Activated CD4-positive, alpha-beta T cell treated with anti-CD3 and anti-CD28 coated beads, Interleukin-2, amount 10 ng/mL, durations not matched to agents 7 days and 5 days (primary cell): ENCODE data around the gene SMTN. TPM values are rescaled to one million over a fixed set of nuclear protein-coding genes. Genes with fewer than 3 reads are reported as not detected.
A peak's percentile ranks its signal among the peaks of the same experiment; 100 is the strongest.

Source experiments
- CTCF ChIA-PET: fragments of 350-600 bp; sonication (Branson Sonifier 250); formaldehyde crosslinking; loops from one replicate; lab custom pipeline; 2021; ENCODE audit warnings: antibody characterized with exemption; lab: Charles Lee
- POLR2A ChIA-PET: fragments of 350-600 bp; sonication (Branson Sonifier 250); formaldehyde crosslinking; loops from one replicate; lab custom pipeline; 2021; ENCODE audit warnings: antibody characterized with exemption; lab: Charles Lee
- DNase-seq: peaks from one replicate; pipeline ENCODE4 v3.0.0-alpha.2; 2020
- H3K27ac Mint-ChIP-seq: one replicate; pipeline ENCODE4 v1.8.0; 2021; ENCODE audit warnings: mild to moderate bottlenecking, moderate library complexity, mixed read lengths
- H3K27me3 Mint-ChIP-seq: one replicate; pipeline ENCODE4 v1.8.0; 2021; ENCODE audit warnings: mixed read lengths
- H3K36me3 Mint-ChIP-seq: one replicate; pipeline ENCODE4 v1.8.0; 2021; ENCODE audit warnings: low read depth, mixed read lengths
- H3K4me1 Mint-ChIP-seq: one replicate; pipeline ENCODE4 v1.8.0; 2021; ENCODE audit warnings: mixed read lengths
- H3K4me3 Mint-ChIP-seq: one replicate; pipeline ENCODE4 v1.8.0; 2021; ENCODE audit warnings: mild to moderate bottlenecking, moderate library complexity, mixed read lengths
- H3K9me3 Mint-ChIP-seq: one replicate; pipeline ENCODE4 v1.8.0; 2021; ENCODE audit warnings: mixed read lengths
- total RNA-seq, 2 experiments: library from RNA; stranded (reverse); gene quantifications; one replicate each; pipeline ENCODE4 v1.2.3, GENCODE V29; 2021

The SMTN gene
- total RNA-seq, 2 experiments from 2014 or later, result 46.1 to 51.6 TPM

DNA sequence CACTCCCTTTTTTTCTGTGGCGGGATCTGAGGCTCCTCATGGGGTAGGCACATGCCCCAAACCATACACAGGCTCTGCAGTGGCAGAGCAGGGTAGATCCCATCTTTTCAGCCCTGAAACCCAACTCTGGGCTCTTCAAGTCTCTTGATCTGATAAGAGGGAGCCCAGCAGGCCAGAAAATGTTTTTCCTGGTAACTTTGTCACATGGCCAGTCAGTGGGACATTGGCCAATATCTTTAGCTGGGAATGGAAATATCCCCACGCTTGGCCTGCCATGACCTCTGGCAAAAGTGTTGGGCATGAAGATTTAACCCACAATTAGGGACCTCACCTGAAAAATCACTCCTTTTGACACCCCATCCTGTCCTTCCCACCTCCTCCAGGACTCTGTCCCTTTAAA is 49.8 kb downstream of the SMTN start:
- CTCF ChIA-PET, result no interaction called here

DNA sequence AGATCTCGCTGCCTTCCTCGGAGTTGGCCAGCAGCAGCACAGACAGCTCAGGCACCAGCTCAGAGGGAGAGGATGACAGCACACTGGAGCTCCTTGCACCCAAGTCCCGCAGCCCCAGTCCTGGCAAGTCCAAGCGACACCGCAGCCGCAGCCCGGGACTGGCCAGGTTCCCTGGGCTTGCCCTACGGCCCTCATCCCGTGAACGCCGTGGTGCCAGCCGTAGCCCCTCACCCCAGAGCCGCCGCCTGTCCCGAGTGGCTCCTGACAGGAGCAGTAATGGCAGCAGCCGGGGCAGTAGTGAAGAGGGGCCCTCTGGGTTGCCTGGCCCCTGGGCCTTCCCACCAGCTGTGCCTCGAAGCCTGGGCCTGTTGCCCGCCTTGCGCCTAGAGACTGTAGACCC is 52.8 kb downstream of the SMTN start:
- H3K27me3 Mint-ChIP-seq, result no peaks in the 10 kb centered on the region
- ChIA-PET POLR2A (no interaction called here), CTCF (interaction anchor here (1.1 kb wide), 1 partner anchor 140 kb away, joined by 3 read pairs; no protein-coding TSS in a partner anchor)
- H3K9me3 Mint-ChIP-seq, result no peaks in the 10 kb centered on the region
- H3K27ac Mint-ChIP-seq, result no peak overlapping the region
- no peaks in the 10 kb centered on the region for H3K36me3 Mint-ChIP-seq
- H3K4me3 Mint-ChIP-seq, result no peak overlapping the region
- no peaks in the 10 kb centered on the region for H3K4me1 Mint-ChIP-seq
- DNase-seq, result no peak

More for the DNA sequence above, 49.8 kb downstream of the SMTN start:
- Mint-ChIP-seq H3K9me3 (no peaks in the 10 kb centered on the region), H3K27me3 (no peaks in the 10 kb centered on the region), H3K4me1 (no peaks in the 10 kb centered on the region), H3K4me3 (no peak overlapping the region), H3K27ac (no peak overlapping the region), H3K36me3 (no peaks in the 10 kb centered on the region)
- POLR2A ChIA-PET, result no interaction called here
- DNase-seq, result no peak

DNA sequence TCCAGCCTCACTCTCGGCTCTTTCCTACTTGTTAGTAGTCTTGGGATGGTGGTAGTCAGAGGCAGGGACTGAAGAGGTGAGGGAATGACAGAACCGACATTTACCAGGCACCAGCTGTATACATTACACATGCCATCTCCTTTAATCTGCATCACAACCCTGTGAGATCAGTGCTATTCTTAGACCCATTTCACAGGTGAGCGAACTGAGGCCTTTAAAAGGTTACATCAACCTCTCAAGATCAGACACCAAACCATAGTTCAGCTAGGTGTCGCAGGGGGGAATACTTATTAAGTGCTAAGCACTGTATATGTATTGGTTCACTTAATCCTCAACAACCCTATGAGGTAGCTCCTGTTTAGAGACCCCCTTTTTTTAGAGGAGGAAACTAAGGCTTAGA is 53.6 kb downstream of the SMTN start:
- ChIA-PET POLR2A (no interaction called here), CTCF (interaction anchor here (1.1 kb wide), 1 partner anchor 139 kb away, joined by 3 read pairs; no protein-coding TSS in a partner anchor)
- Mint-ChIP-seq H3K4me1 (no peaks in the 10 kb centered on the region), H3K4me3 (no peak overlapping the region), H3K27ac (no peak overlapping the region), H3K9me3 (no peaks in the 10 kb centered on the region), H3K36me3 (no peaks in the 10 kb centered on the region), H3K27me3 (no peaks in the 10 kb centered on the region)
- no peak for DNase-seq

GRCh38 chr22:31135706-31136105 is 54.6 kb downstream of the SMTN start:
- H3K27me3 Mint-ChIP-seq, result no peaks in the 10 kb centered on the region
- H3K4me3 Mint-ChIP-seq, result no peak overlapping the region
- POLR2A ChIA-PET, result interaction anchor here (0.6 kb wide), 1 partner anchor 24 kb away, joined by 3 read pairs; no protein-coding TSS in a partner anchor
- H3K9me3 Mint-ChIP-seq, result no peaks in the 10 kb centered on the region
- CTCF ChIA-PET, result interaction anchor here (0.6 kb wide), 1 partner anchor 268 kb away, joined by 3 read pairs; no protein-coding TSS in a partner anchor
- no peaks in the 10 kb centered on the region for H3K36me3 Mint-ChIP-seq
- H3K27ac Mint-ChIP-seq, result no peak overlapping the region
- DNase-seq, result no peak
- H3K4me1 Mint-ChIP-seq, result no peaks in the 10 kb centered on the region

DNA sequence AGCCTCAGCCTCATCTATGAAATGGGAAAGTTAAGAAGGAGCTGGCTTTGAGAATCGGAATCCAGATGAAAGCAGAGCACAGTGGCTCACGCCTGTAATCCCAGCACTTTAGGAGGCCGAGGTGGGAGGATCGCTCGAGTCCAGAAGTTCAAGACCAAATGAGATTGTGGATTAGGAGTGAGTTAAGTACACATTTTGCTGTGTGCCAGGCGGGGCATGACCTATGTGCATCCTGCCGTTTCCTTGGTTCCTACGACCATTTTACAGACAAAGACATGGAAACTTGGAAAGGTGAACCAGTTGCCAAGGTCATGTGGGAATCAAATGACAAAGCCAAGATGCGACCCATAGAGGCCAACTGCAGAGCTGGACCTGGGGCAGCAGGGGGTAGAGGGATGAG is 55.0 kb downstream of the SMTN start:
- H3K9me3 Mint-ChIP-seq, result no peaks in the 10 kb centered on the region
- H3K27ac Mint-ChIP-seq, result no peak overlapping the region
- DNase-seq, result no peak
- H3K4me1 Mint-ChIP-seq, result no peaks in the 10 kb centered on the region
- ChIA-PET POLR2A (no interaction called here), CTCF (interaction anchor here (0.6 kb wide), 1 partner anchor 267 kb away, joined by 3 read pairs; no protein-coding TSS in a partner anchor)
- H3K27me3 Mint-ChIP-seq, result no peaks in the 10 kb centered on the region
- H3K36me3 Mint-ChIP-seq, result no peaks in the 10 kb centered on the region
- H3K4me3 Mint-ChIP-seq, result no peak overlapping the region

GRCh38 chr22:31136711-31137110 is 55.6 kb downstream of the SMTN start:
- ChIA-PET CTCF (no interaction called here), POLR2A (no interaction called here)
- no peaks in the 10 kb centered on the region for H3K36me3 Mint-ChIP-seq
- no peaks in the 10 kb centered on the region for H3K4me1 Mint-ChIP-seq
- DNase-seq, result no peak
- no peak overlapping the region for H3K4me3 Mint-ChIP-seq
- no peak overlapping the region for H3K27ac Mint-ChIP-seq
- H3K27me3 Mint-ChIP-seq, result no peaks in the 10 kb centered on the region
- H3K9me3 Mint-ChIP-seq, result no peaks in the 10 kb centered on the region

DNA sequence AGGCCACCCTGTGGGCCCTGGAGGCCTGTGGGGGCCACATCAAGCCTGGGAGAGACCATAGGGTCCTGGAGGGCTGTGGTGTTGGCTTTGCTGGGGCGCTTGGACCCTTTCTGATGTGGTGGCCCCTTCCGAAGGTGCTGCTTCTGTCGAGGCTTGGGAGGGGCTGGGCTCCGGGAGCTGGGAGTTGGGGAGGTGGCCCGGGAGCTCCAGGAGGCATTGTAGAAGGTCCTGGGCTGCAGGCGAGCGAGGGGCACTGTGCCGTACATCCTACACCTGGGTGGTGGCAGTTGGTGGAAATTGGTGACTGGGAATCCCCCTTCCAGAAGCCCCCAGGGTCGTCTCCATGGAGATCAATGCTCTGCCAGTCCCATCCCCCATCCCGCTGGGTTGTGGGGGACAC is 56.6 kb downstream of the SMTN start:
- no peaks in the 10 kb centered on the region for H3K36me3 Mint-ChIP-seq
- CTCF ChIA-PET, result interaction anchor here (0.8 kb wide), 1 partner anchor 53 kb away, joined by 3 read pairs; no protein-coding TSS in a partner anchor
- H3K27me3 Mint-ChIP-seq, result no peaks in the 10 kb centered on the region
- POLR2A ChIA-PET, result no interaction called here
- H3K4me1 Mint-ChIP-seq, result no peaks in the 10 kb centered on the region
- H3K27ac Mint-ChIP-seq, result no peak overlapping the region
- no peaks in the 10 kb centered on the region for H3K9me3 Mint-ChIP-seq
- H3K4me3 Mint-ChIP-seq, result no peak overlapping the region
- DNase-seq, result no peak

DNA sequence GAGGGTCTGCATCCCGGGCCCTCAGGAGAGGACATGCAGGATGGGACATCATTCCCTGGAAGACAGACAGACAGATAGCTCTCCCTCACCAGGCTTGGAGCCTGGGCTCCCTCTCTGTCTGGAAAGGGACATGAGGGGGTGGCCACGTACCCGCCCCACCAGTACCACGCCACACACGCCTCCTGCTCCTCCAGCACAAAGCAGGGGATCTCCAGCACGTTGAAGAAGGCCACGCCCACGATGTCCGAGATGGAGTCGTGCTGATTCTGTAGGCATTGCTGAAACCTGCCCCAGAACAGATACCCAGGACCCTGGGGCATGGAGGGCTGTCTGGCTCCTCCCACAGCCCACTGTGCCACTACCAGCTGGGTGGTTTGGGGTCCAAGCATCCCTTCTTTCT is 57.0 kb downstream of the SMTN start:
- CTCF ChIA-PET, result interaction anchor here (0.8 kb wide), 1 partner anchor 53 kb away, joined by 3 read pairs; no protein-coding TSS in a partner anchor
- Mint-ChIP-seq H3K4me3 (no peak overlapping the region), H3K4me1 (no peaks in the 10 kb centered on the region)

DNA sequence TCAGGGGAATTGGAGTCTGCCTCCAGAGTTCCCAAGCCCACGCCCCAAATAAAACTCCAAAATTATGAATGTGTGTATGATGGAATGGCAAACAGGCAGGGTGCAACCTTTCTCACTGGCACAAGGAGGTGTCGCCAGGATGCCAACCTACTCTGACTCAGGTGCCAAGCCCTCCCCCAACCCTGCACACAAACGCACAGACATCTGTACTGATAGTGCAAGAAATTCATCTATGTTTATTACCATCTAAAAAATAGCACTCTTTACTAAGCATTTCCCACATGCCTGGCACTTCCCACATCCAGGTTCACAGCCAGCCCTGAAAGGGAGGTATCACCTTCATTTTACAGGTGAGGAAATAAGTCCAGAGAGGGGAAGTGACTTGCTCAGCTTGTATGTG is 57.9 kb downstream of the SMTN start:
- Mint-ChIP-seq H3K9me3 (no peaks in the 10 kb centered on the region), H3K27ac (no peak overlapping the region), H3K4me1 (peaks cover 2% of the 10 kb centered on the region), H3K27me3 (peaks cover 2% of the 10 kb centered on the region), H3K36me3 (no peaks in the 10 kb centered on the region), H3K4me3 (no peak overlapping the region)
- no peak for DNase-seq
- POLR2A ChIA-PET, result no interaction called here
- CTCF ChIA-PET, result no interaction called here

More for the DNA sequence above, 57.0 kb downstream of the SMTN start:
- Mint-ChIP-seq H3K9me3 (no peaks in the 10 kb centered on the region), H3K27ac (no peak overlapping the region), H3K27me3 (no peaks in the 10 kb centered on the region), H3K36me3 (no peaks in the 10 kb centered on the region)
- DNase-seq, result no peak
- POLR2A ChIA-PET, result no interaction called here

- H3K27ac Mint-ChIP-seq, result no peak within 1 kb of the TSS
- H3K36me3 Mint-ChIP-seq, result no peaks in the 10 kb centered on the region
- ChIA-PET CTCF (interaction anchor here (1.3 to 1.5 kb wide), 2 partner anchors 11 to 12 kb away, joined by 3 to 4 read pairs; no protein-coding TSS in a partner anchor), POLR2A (no interaction called here)
- H3K9me3 Mint-ChIP-seq, result peaks cover 6% of the 10 kb centered on the region
- peaks cover 2% of the 10 kb centered on the region for H3K27me3 Mint-ChIP-seq
- DNase-seq, result no peak
- no peak within 1 kb of the TSS for H3K4me3 Mint-ChIP-seq
- peaks cover 11% of the 10 kb centered on the region for H3K4me1 Mint-ChIP-seq
Measured at GRCh38 chr22:31139866-31140716, 59.0 kb downstream of the SMTN start, which contains the start of gene PLA2G3. Gene PLA2G3 (minus strand): TSS chr22:31140508. CDS start chr22:31140354, 154 bp downstream.

DNA sequence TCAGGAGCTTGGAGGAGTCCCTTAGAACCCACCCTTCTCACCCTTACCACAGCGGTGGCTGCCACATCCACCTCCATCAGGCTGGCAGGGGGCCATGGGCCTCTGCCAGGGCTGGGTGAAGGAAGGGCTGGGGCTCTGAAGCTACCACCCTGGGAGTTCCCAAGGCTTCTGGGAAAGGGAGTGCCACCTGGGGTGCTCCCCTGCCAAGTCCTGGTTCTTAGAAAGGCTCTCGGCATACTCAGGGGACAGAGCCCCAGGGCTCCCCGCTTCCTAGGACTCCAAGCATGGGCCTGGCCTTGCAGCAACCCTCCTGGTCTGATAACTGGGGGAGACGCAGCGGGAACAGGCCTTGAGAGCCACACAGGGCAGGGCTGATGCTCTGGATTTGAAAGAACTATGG is 59.6 kb downstream of the SMTN start:
- DNase-seq, result no peak

GRCh38 chr22:31141551-31141950 is 60.4 kb downstream of the SMTN start:
- Mint-ChIP-seq H3K27me3 (peaks cover 2% of the 10 kb centered on the region), H3K27ac (peak overlapping the region; percentile 9), H3K4me3 (no peak overlapping the region), H3K36me3 (no peaks in the 10 kb centered on the region), H3K9me3 (peaks cover 7% of the 10 kb centered on the region), H3K4me1 (peaks cover 11% of the 10 kb centered on the region)
- CTCF ChIA-PET, result interaction anchor here (0.6 to 1.3 kb wide), 3 partner anchors 9 to 222 kb away, joined by 3 to 4 read pairs (median 3); no protein-coding TSS in a partner anchor
- POLR2A ChIA-PET, result no interaction called here
- DNase-seq, result no peak

More for the DNA sequence above, 59.6 kb downstream of the SMTN start:
- H3K27me3 Mint-ChIP-seq, result peaks cover 2% of the 10 kb centered on the region
- no peak overlapping the region for H3K4me3 Mint-ChIP-seq
- ChIA-PET POLR2A (no interaction called here), CTCF (interaction anchor here (1.3 to 1.5 kb wide), 2 partner anchors 10 to 13 kb away, joined by 3 to 4 read pairs; no protein-coding TSS in a partner anchor)
- no peaks in the 10 kb centered on the region for H3K36me3 Mint-ChIP-seq
- H3K4me1 Mint-ChIP-seq, result peaks cover 11% of the 10 kb centered on the region
- peaks cover 7% of the 10 kb centered on the region for H3K9me3 Mint-ChIP-seq
- no peak overlapping the region for H3K27ac Mint-ChIP-seq

GRCh38 chr22:31142285-31142684 is 61.2 kb downstream of the SMTN start:
- peaks cover 2% of the 10 kb centered on the region for H3K27me3 Mint-ChIP-seq
- no peak overlapping the region for H3K4me3 Mint-ChIP-seq
- DNase-seq, result no peak
- ChIA-PET CTCF (interaction anchor here (1.1 to 2.0 kb wide), 2 partner anchors 11 to 14 kb away, joined by 3 to 6 read pairs; no protein-coding TSS in a partner anchor), POLR2A (no interaction called here)
- no peaks in the 10 kb centered on the region for H3K36me3 Mint-ChIP-seq
- peaks cover 7% of the 10 kb centered on the region for H3K9me3 Mint-ChIP-seq
- peaks cover 11% of the 10 kb centered on the region for H3K4me1 Mint-ChIP-seq
- H3K27ac Mint-ChIP-seq, result no peak overlapping the region
